H1 (cell line): Measurements from ENCODE around the gene TNXB. TPM values are rescaled to one million over a fixed set of nuclear protein-coding genes. Genes with fewer than 3 reads are reported as not detected.

Source experiments
- EGR1 ChIP-seq: IDR thresholded peaks from 2 replicates; pipeline ENCODE4 v1.6.1; 2011; ENCODE audit warnings: low read depth, low read length, borderline replicate concordance
- GABPA ChIP-seq: IDR thresholded peaks from 2 replicates; pipeline ENCODE4 v1.6.1; 2011; ENCODE audit warnings: mild to moderate bottlenecking, low read length, moderate library complexity, borderline replicate concordance; ENCODE audit not compliant: insufficient read depth
- HDAC6 ChIP-seq: IDR thresholded peaks from one replicate; pipeline ENCODE4 v1.7.1; 2012; ENCODE audit warnings: low read depth, mild to moderate bottlenecking, inconsistent platforms, low read length, moderate library complexity
- NANOG ChIP-seq: IDR thresholded peaks from 2 replicates; pipeline ENCODE4 v1.6.1; 2011; ENCODE audit warnings: low read length, low read depth, mild to moderate bottlenecking, inconsistent platforms; ENCODE audit not compliant: insufficient read depth, poor library complexity, severe bottlenecking
- polyA plus RNA-seq, 7 experiments: library from polyadenylated mRNA; depleted of rRNA in 3 of 7; stranded (reverse) in 5 of 7; unstranded in 2 of 7; fragments of >200 nt in 5 of 7; fragments of 200-250 nt in 2 of 7; gene quantifications; 1 replicate in 5 of 7; 2 replicates in 1 of 7; 4 replicates in 1 of 7; pipeline versions ENCODE4 v1.2.1 to v1.2.3, GENCODE V29; 2011 to 2013; ENCODE audit warnings: missing spikeins in 2 of 7, mixed read lengths in 2 of 7
- total RNA-seq: library from RNA; stranded (reverse); fragmentation: NEBNext Ultra II Directional; extraction: Animal tissue kit (Norgen Biotek cat#: 25700); gene quantifications from 2 replicates; pipeline ENCODE4 v1.2.1, GENCODE V29; 2021

The TNXB gene
- total and polyA plus RNA-seq, 2 of the 8 experiments (the other 6 are each of a cell fraction or from before 2014, with no cell fraction given), result 3.1 to 4.8 TPM

DNA sequence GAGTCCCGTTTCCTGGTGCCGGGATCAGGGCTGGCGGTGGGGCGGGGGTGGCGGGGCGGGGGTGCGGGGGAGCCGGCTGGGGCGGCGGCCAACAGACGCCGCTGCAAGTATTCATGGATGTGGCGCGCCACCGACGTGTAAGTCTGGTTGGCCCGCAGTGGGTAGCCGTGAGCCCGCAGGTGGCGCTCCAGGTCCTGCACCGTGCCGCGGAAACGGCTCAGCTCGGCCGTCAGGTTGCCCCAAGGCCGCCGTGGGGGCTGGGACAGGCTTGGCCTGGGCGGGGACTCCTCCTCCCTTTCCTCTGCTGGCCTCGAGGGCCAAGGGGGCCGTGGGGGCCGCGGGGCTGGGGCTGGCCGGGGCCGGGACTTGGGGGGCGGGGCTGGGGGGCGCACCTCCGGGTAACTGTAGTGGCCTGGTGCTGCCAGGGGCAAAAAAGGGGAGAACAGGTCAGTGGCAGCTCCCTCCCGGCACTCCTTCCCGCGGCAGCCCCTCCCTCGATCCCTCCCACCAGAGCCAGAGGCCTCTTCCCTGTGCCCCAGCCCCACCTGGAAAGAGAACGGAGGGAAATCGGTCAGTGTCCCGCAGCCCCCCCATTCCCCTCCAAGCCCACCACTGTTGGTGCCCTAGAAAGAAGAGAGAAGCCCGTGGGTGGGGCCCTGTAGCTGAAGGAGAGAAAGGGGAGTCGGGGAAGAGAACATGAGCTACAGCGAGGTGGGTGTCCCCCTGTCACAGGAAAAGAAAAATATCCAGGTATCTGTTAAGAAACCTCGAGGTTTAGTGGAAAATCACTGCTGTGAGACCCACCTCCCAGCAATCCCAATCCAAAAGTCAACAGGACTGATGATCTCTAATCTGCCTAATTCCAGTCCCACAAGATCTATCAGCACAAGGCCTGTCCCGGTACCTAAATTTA is 21.3 kb downstream of the TNXB start (continued):
- no peak for TF ChIP-seq NANOG
- TF ChIP-seq HDAC6, result no peak
- no peak for TF ChIP-seq EGR1
- TF ChIP-seq GABPA, result no peak
